ENCODE measurements around the gene ZNF534. TPM values are rescaled to one million over a fixed set of nuclear protein-coding genes. Genes with fewer than 3 reads are reported as not detected.
A peak's percentile ranks its signal among the peaks of the same experiment; 100 is the strongest.
"Not testable (repeated sequence)": the region's sequence is repeated elsewhere in the genome, so short reads cannot be mapped to it uniquely, and the experiment has no call there.

Gene ZNF534
- total RNA-seq, 1 donor from 2014 or later, result 0.57 TPM

DNA sequence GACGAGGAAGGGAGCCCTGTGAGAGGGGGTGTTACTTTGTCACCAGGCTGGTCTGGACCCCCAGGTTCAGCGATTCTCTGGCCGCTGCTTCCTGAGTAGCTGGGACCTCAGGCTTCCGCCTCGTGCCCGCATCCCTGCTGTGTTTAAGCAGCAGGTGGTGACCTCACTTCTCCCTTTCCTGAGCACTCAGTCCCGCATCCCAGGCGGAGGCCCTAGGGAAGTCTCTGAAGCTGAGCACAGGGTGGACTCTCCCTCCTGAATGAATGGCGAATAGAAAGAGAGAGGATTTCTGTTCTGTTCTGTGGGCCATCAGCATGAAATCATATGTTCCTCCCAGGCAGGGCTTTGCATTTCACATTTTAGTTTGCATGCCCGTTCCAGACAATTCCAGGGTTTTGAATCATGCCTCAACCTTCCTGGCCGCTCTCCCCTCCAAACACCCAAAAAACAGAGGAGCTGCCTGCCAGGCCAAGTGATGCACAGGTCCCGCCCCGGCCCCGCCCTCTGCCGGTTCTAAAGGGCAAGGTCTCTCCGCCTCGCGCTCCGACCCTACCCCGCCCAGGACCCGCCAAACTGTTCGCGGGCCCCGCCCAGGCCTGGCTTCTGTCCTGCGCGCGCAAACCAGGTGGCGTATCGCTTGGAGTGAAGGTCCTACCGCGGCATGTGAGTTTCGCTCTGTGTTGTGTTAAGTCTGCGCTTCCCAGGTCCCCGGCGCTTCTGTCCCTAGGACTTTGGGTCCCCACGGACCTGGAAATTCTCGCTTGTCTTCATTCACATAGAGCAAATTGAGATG is 63.4 kb downstream of the ZNF534 start:
- ATAC-seq, result peak; percentile 66
- intact Hi-C loops (cut with micrococcal nuclease), result no loop called here
- peak; percentile 37 for DNase-seq

DNA sequence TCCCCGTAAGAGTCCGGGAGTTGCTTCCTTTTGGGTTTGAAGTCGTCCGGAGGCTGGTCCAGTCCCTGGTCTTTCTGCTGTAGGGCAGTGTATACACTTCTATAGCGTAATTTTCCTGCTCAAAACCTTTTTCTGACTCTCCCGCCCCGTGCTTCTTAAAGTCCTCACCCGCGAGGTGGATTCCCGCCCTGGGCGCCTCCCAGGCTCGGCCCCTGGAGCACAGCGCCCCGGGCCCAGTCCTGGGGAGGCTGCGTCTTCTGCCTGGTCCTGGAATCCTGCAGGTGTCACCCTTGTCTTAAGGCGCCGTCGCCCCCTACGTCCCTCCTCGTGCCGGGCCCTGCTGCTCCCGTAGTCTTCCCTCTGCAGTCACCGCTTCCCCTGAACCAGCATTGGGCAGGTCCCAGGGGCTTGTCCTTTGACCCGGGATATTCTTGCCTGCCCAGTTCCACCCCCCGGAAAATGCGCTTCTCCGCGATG is 64.1 kb downstream of the ZNF534 start:
- peak; percentile 38 for DNase-seq
- intact Hi-C loops (cut with micrococcal nuclease), result no loop called here
- ATAC-seq, result peak; percentile 87

DNA sequence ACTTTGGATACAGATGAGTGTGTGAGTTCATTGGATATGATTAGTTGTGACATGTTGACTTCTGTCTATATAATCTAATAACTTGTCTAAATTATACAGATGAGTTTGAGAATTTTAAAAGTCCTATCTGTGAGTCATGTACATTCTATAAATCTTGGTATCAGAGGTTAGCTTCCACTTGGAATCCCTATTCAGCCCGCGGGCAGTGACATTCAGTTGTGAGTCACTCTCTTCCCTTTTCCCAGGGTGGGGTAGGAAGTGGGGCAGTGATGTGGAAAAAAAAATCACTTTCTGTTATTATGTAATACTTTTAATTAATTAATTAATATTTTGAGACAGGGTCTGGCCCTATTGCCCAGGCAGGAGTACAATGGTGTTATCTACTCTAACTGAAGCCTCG is 65.6 kb downstream of the ZNF534 start:
- ATAC-seq (no peak), DNase-seq (no peak)
- intact Hi-C loops (cut with micrococcal nuclease), result no loop called here

DNA sequence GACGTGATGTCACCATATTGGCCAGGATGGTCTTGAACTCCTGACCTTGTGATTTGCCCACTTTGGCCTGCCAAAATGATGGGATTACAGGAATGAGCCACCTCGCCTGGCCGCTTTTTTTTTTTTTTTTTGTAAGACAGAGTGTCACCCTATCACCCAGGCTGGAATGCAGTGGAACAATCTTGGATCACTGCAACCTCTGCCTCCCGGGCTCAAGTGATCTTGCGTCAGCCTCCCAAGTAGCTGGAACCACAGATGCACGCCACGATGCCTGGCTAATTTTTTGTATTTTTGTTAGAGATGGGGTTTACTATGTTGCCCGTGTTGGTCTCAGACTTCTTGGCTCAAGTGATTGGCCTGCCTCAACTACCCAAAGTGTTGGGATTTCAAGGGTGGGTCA is 69.6 kb downstream of the ZNF534 start:
- no peak for ATAC-seq
- intact Hi-C loops (cut with micrococcal nuclease), result no loop called here
- no peak for DNase-seq

DNA sequence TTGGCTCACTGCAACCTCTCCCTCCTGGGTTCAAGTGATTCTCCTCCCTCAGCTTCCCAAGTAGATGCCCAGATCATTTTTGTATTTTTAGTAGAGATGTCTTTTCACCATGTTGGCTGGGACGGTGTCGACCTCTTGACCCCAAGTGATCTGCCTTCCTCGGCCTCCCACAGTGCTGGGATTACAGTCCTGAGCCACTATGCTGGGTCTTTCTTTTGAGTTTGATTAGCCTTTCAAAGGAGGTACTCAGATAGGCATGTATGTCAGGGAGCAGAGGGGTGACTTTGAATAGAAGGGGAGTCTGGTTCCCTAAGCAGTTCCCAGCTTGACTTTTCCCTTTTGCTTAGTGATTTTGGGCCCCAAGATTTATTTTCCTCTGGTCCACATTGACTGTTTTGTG is 71.5 kb downstream of the ZNF534 start:
- intact Hi-C loops (cut with micrococcal nuclease); ATAC-seq; DNase-seq: not testable (repeated sequence)

DNA sequence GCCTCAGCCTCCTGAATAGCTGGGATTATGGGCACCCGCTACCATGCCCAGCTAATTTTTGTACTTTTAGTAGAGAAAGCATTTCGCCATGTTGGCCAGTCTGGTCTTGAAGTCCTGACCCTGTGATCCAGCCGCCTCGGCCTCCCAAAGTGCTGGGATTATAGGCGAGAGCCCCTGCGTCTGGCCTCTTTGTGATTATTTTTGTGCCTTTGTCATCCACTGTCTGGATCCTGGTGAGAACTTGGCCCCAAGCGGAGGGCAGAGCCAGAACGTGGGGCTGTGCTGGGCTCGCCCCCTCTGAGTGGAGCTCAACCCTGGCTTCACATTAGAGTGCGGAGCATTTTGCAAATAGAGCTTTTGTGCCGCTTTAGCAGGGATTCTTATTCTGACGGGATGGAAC is 72.0 kb downstream of the ZNF534 start:
- ATAC-seq; DNase-seq; intact Hi-C loops (cut with micrococcal nuclease): not testable (repeated sequence)

Other genes with a start within 250 kb of the ZNF534 start
- gene PPP2R1A, start 239.1 kb upstream of the ZNF534 start, total RNA-seq, result 372 TPM
- 10.6 TPM for gene ZNF766, start 159.6 kb upstream of the ZNF534 start, total RNA-seq
- gene ZNF480, start 132.0 kb upstream of the ZNF534 start, total RNA-seq, result 16.0 TPM
- gene ZNF610, start 92.9 kb upstream of the ZNF534 start, total RNA-seq, result 3.3 TPM
- 18.5 TPM for gene ZNF880, start 59.2 kb upstream of the ZNF534 start, total RNA-seq
- 12.5 TPM for gene ZNF528, start 31.3 kb upstream of the ZNF534 start, total RNA-seq
- 2.2 TPM for gene ZNF578, start 24.4 kb downstream of the ZNF534 start, total RNA-seq
- 32.9 TPM for gene ZNF808, start 98.5 kb downstream of the ZNF534 start, total RNA-seq
- 18.2 TPM for gene ZNF701, start 141.1 kb downstream of the ZNF534 start, total RNA-seq
- gene ZNF83, start 209.2 kb downstream of the ZNF534 start, total RNA-seq, result 15.8 TPM